Sigmoid colon (tissue), 7 donors: Measurements from ENCODE around the gene USP25. TPM values are rescaled to one million over a fixed set of nuclear protein-coding genes. Genes with fewer than 3 reads are reported as not detected.

ENCODE experiments used
- DNase-seq: peaks from one replicate; pipeline ENCODE4 v3.0.0-alpha.2; 2019
- H3K27ac ChIP-seq, 4 donors: fragments of 200-600 bp; sonication (generic); one replicate each; pipeline ENCODE4 v1.5.1; 2016 to 2019; ENCODE audit warnings: mild to moderate bottlenecking in 1 of 4
- H3K27me3 ChIP-seq, 3 donors: fragments of 200-600 bp; sonication (generic); one replicate each; pipeline ENCODE4 v1.5.1; 2019; ENCODE audit warnings: mild to moderate bottlenecking in 1 of 3
- H3K36me3 ChIP-seq, 4 donors: fragments of 200-600 bp; sonication (generic); one replicate each; pipeline ENCODE4 v1.5.1; 2016 to 2019
- H3K4me1 ChIP-seq, 4 donors: fragments of 200-600 bp; sonication (generic); one replicate each; pipeline ENCODE4 v1.5.1; 2017 to 2019
- H3K4me3 ChIP-seq, 4 donors: fragments of 200-600 bp; sonication (generic); one replicate each; pipeline ENCODE4 v1.5.1; 2017 to 2019; ENCODE audit warnings: mild to moderate bottlenecking in 2 of 4, moderate library complexity in 1 of 4
- H3K9me3 ChIP-seq, 4 donors: fragments of 200-600 bp in 3 of 4; sonication (generic) in 3 of 4; one replicate each; pipeline versions ENCODE4 v1.5.1 to v1.6.1; 2013 to 2019
- EP300 ChIP-seq, 4 donors: sonication (generic); formaldehyde crosslinking; IDR thresholded peaks; one replicate each; pipeline ENCODE4 v1.6.1; 2017; ENCODE audit warnings: antibody characterized with exemption in 4 of 4
- POLR2A ChIP-seq, 2 donors: fragments of 450-650 bp; IDR thresholded peaks; one replicate each; pipeline ENCODE4 v1.6.1; 2016; ENCODE audit warnings: antibody characterized with exemption in 2 of 2, mild to moderate bottlenecking in 2 of 2, moderate library complexity in 2 of 2
- POLR2AphosphoS5 ChIP-seq, 4 donors: sonication (generic); formaldehyde crosslinking; IDR thresholded peaks; one replicate each; pipeline ENCODE4 v1.6.1; 2017; ENCODE audit warnings: antibody characterized with exemption in 4 of 4
- WGBS, 2 donors: extraction: QIAGEN DNeasy Blood & Tissue Kit; methylation state at CpG; one replicate each; pipeline ENCODE4 v1.1.7; 2013; 5-methylcytosine and 5-hydroxymethylcytosine counted together
- intact Hi-C: fragments of 100-400 bp; cut with DNase I; formaldehyde crosslinking; loops from one replicate; pipeline ENCODE4 v1.15.1; 2023
- polyA plus RNA-seq, 3 donors: library from polyadenylated mRNA; stranded (reverse); fragments of 200-250 nt; gene quantifications; one replicate each; pipeline ENCODE4 v1.2.3, GENCODE V29; 2013
- total RNA-seq, 4 donors: library from RNA; depleted of rRNA; stranded (reverse); fragments of >200 nt; gene quantifications; one replicate each; pipeline ENCODE4 v1.1.0, GENCODE V29; 2016
- TF ChIP-seq, protein P1 (sequence below), 4 experiments: fragments of 450-650 bp in 3 of 4; fragments of 200-600 bp in 1 of 4; IDR thresholded peaks; one replicate each; pipeline ENCODE4 v1.5.1; 2016 to 2019; ENCODE audit warnings: antibody characterized with exemption in 4 of 4, mild to moderate bottlenecking in 3 of 4, moderate library complexity in 2 of 4
- donor health status: healthy with polysubstance abuse.
- donor health status: Bipolar disorder and iron deficiency.
- donor health status: healthy.

USP25 gene
- total and polyA plus RNA-seq, 7 donors, result 10.2 to 54.0 (median 37.9) TPM

GRCh38 chr21:15904389-15904788 is 174.6 kb downstream of the USP25 start:
- TF ChIP-seq POLR2A (IDR thresholded peaks at IDR 0.05) (no peak), POLR2AphosphoS5 (IDR thresholded peaks at IDR 0.05) (no peak), EP300 (IDR thresholded peaks at IDR 0.05) (no peak)
- TF ChIP-seq, protein P1, sequence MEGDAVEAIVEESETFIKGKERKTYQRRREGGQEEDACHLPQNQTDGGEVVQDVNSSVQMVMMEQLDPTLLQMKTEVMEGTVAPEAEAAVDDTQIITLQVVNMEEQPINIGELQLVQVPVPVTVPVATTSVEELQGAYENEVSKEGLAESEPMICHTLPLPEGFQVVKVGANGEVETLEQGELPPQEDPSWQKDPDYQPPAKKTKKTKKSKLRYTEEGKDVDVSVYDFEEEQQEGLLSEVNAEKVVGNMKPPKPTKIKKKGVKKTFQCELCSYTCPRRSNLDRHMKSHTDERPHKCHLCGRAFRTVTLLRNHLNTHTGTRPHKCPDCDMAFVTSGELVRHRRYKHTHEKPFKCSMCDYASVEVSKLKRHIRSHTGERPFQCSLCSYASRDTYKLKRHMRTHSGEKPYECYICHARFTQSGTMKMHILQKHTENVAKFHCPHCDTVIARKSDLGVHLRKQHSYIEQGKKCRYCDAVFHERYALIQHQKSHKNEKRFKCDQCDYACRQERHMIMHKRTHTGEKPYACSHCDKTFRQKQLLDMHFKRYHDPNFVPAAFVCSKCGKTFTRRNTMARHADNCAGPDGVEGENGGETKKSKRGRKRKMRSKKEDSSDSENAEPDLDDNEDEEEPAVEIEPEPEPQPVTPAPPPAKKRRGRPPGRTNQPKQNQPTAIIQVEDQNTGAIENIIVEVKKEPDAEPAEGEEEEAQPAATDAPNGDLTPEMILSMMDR (IDR thresholded peaks at IDR 0.05), result no peak
- peaks cover 0 to 5% (median 0%) of the 10 kb centered on the region in 4 donors for H3K9me3 ChIP-seq
- no peak overlapping the region for H3K4me3 ChIP-seq
- H3K4me1 ChIP-seq, result no peaks in the 10 kb centered on the region
- intact Hi-C loops, result no loop called here
- no peak overlapping the region for H3K27ac ChIP-seq
- DNase-seq, result no peak
- no peaks in the 10 kb centered on the region for H3K27me3 ChIP-seq
- 82 to 85% methylated on average over 8 of the region's 8 CpGs for WGBS, 2 donors
- H3K36me3 ChIP-seq, result no peaks in the 10 kb centered on the region

GRCh38 chr21:15908187-15908586 is 178.4 kb downstream of the USP25 start:
- Histone ChIP-seq H3K27ac (no peak overlapping the region), H3K36me3 (no peaks in the 10 kb centered on the region), H3K4me1 (no peaks in the 10 kb centered on the region), H3K9me3 (peaks cover 0 to 4% (median under 1%) of the 10 kb centered on the region in 4 donors), H3K27me3 (no peaks in the 10 kb centered on the region), H3K4me3 (no peak overlapping the region)
- WGBS, 2 donors, result 85 to 94% methylated on average over 6 of the region's 6 CpGs
- DNase-seq, result no peak
- intact Hi-C loops, result no loop called here
- TF ChIP-seq, protein P1 (IDR thresholded peaks at IDR 0.05), result no peak
- TF ChIP-seq EP300 (IDR thresholded peaks at IDR 0.05) (no peak), POLR2A (IDR thresholded peaks at IDR 0.05) (no peak), POLR2AphosphoS5 (IDR thresholded peaks at IDR 0.05) (no peak)

DNA sequence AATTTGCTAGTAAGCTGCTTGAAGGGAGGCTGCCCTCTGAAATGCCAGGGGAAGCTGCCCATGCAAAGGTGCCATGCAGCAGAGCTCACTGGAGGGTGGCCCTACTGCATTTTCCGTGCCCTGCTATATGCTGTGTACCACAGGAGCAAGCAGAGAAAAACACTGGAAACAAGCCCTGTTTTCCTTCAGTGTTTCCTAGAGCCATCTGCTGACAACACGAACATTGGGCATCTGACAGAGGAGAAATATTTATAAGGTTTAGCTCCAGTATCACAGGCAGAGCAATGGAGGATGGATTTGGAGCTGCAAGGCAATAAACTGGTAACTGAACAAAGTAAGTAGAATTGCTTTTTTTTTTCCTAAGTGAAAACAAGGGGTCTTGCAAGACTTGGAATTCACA is 198.4 kb downstream of the USP25 start:
- Histone ChIP-seq H3K27ac (no peak overlapping the region), H3K4me3 (no peak overlapping the region), H3K4me1 (no peaks in the 10 kb centered on the region), H3K9me3 (peaks cover 0 to 2% (median 0%) of the 10 kb centered on the region in 4 donors), H3K36me3 (no peaks in the 10 kb centered on the region), H3K27me3 (no peaks in the 10 kb centered on the region)
- WGBS, 2 donors, result 41 to 73% methylated on average over 2 of the region's 2 CpGs
- TF ChIP-seq POLR2A (IDR thresholded peaks at IDR 0.05) (no peak), POLR2AphosphoS5 (IDR thresholded peaks at IDR 0.05) (no peak), EP300 (IDR thresholded peaks at IDR 0.05) (no peak)
- TF ChIP-seq, protein P1 (IDR thresholded peaks at IDR 0.05), result no peak
- DNase-seq, result no peak
- intact Hi-C loops, result no loop called here

- 38 to 56% methylated on average over 4 of the region's 4 CpGs for WGBS, 2 donors
- H3K27ac ChIP-seq, result no peak overlapping the region
- H3K4me1 ChIP-seq, result no peaks in the 10 kb centered on the region
- no peak overlapping the region for H3K4me3 ChIP-seq
- intact Hi-C loops, result no loop called here
- TF ChIP-seq EP300 (IDR thresholded peaks at IDR 0.05), result no peak
- no peak for TF ChIP-seq POLR2A (IDR thresholded peaks at IDR 0.05)
- TF ChIP-seq POLR2AphosphoS5 (IDR thresholded peaks at IDR 0.05), result no peak
- TF ChIP-seq, protein P1 (IDR thresholded peaks at IDR 0.05), result no peak
- H3K9me3 ChIP-seq, result peaks cover 0 to 2% (median 0%) of the 10 kb centered on the region in 4 donors
- H3K36me3 ChIP-seq, result no peaks in the 10 kb centered on the region
- H3K27me3 ChIP-seq, result no peaks in the 10 kb centered on the region
- DNase-seq, result no peak
Observed at GRCh38 chr21:15928686-15929425, 199.1 kb downstream of the USP25 start.
